GM23248 (cell line): ENCODE results near the gene FRS3. TPM values are rescaled to one million over a fixed set of nuclear protein-coding genes. Genes with fewer than 3 reads are reported as not detected.

Source experiments
- DNase-seq: peaks from one replicate; pipeline ENCODE4 v3.0.0-alpha.2; 2015
- H2AFZ ChIP-seq: fragments of 200-600 bp; sonication (generic); 2 replicates; pipeline ENCODE4 v1.6.1; 2016; ENCODE audit warnings: antibody characterized with exemption
- H3F3A ChIP-seq: fragments of 200-600 bp; sonication (generic); 2 replicates; pipeline ENCODE4 v1.6.1; 2016; ENCODE audit warnings: mild to moderate bottlenecking, antibody characterized with exemption, mixed run types; ENCODE audit not compliant: insufficient read depth
- H3K27ac ChIP-seq: fragments of 200-600 bp; sonication (generic); 2 replicates; pipeline ENCODE4 v1.5.1; 2016; ENCODE audit warnings: mild to moderate bottlenecking
- H3K27me3 ChIP-seq: fragments of 200-600 bp; sonication (generic); replicated peaks from 2 replicates; pipeline ENCODE4 v1.6.1; 2016; ENCODE audit warnings: mild to moderate bottlenecking; ENCODE audit not compliant: insufficient read depth
- H3K36me3 ChIP-seq: fragments of 200-600 bp; sonication (generic); 2 replicates; pipeline ENCODE4 v1.6.1; 2016; ENCODE audit warnings: low read depth, mild to moderate bottlenecking
- H3K4me1 ChIP-seq: fragments of 200-600 bp; sonication (generic); 2 replicates; pipeline ENCODE4 v1.6.1; 2016; ENCODE audit warnings: mild to moderate bottlenecking; ENCODE audit not compliant: insufficient read depth
- H3K4me2 ChIP-seq: fragments of 200-600 bp; sonication (generic); one replicate; pipeline ENCODE4 v1.6.1; 2016; ENCODE audit warnings: mild to moderate bottlenecking; ENCODE audit not compliant: unreplicated experiment
- H3K4me3 ChIP-seq: fragments of 200-600 bp; sonication (generic); 2 replicates; pipeline ENCODE4 v1.5.1; 2016; ENCODE audit warnings: mild to moderate bottlenecking
- H3K79me2 ChIP-seq: fragments of 200-600 bp; sonication (generic); 2 replicates; pipeline ENCODE4 v1.6.1; 2016; ENCODE audit warnings: mild to moderate bottlenecking; ENCODE audit not compliant: insufficient read depth
- H3K9ac ChIP-seq: fragments of 200-600 bp; sonication (generic); 2 replicates; pipeline ENCODE4 v1.6.1; 2016; ENCODE audit warnings: mild to moderate bottlenecking
- H3K9me2 ChIP-seq: fragments of 200-600 bp; sonication (generic); 2 replicates; pipeline ENCODE4 v1.6.1; 2016; ENCODE audit warnings: mixed run types, mild to moderate bottlenecking, moderate library complexity; ENCODE audit not compliant: insufficient read depth
- H3K9me3 ChIP-seq: fragments of 200-600 bp; sonication (generic); one replicate; pipeline ENCODE4 v1.6.1; 2017; ENCODE audit warnings: low read depth
- H4K20me1 ChIP-seq: fragments of 200-600 bp; sonication (generic); 2 replicates; pipeline ENCODE4 v1.6.0; 2016; ENCODE audit not compliant: insufficient read depth
- EZH2 ChIP-seq: fragments of 200-600 bp; sonication (generic); IDR thresholded peaks from 2 replicates; pipeline ENCODE4 v1.6.1; 2018; ENCODE audit warnings: antibody characterized with exemption, mild to moderate bottlenecking; ENCODE audit not compliant: insufficient read depth, poor library complexity, severe bottlenecking
- EZH2phosphoT487 ChIP-seq: fragments of 200-600 bp; sonication (generic); IDR thresholded peaks from 2 replicates; pipeline ENCODE4 v1.6.1; 2018; ENCODE audit warnings: antibody characterized with exemption, moderate library complexity, mild to moderate bottlenecking, low read depth; ENCODE audit not compliant: insufficient read depth
- WGBS, 2 experiments: methylation state at CpG; one replicate each; pipeline ENCODE4 v1.1.6; 2015 to 2017; ENCODE audit warnings: low lambda C conversion rate in 2 of 2, low coverage in 1 of 2; ENCODE audit errors: missing lambda C conversion rate in 2 of 2; 5-methylcytosine and 5-hydroxymethylcytosine counted together
- in situ Hi-C: fragments of 300-500 bp; cut with MboI; formaldehyde crosslinking; loops from 2 replicates; pipeline ENCODE4 v1.15.0; 2020
- polyA plus RNA-seq: library from polyadenylated mRNA; unstranded; fragments of >200 nt; fragmentation: Nextera tagmentation; extraction: Ambion mirVana; gene quantifications from 2 replicates; pipeline ENCODE4 v1.2.1, GENCODE V29; 2016
- total RNA-seq: library from RNA; depleted of rRNA; stranded (reverse); fragments of >200 nt; shearing (Covaris generic); gene quantifications from 2 replicates; pipeline ENCODE4 v1.2.3, GENCODE V29; 2014

FRS3 gene
- total and polyA plus RNA-seq, 2 experiments from 2014 or later: 2.5 to 3.4 TPM

DNA sequence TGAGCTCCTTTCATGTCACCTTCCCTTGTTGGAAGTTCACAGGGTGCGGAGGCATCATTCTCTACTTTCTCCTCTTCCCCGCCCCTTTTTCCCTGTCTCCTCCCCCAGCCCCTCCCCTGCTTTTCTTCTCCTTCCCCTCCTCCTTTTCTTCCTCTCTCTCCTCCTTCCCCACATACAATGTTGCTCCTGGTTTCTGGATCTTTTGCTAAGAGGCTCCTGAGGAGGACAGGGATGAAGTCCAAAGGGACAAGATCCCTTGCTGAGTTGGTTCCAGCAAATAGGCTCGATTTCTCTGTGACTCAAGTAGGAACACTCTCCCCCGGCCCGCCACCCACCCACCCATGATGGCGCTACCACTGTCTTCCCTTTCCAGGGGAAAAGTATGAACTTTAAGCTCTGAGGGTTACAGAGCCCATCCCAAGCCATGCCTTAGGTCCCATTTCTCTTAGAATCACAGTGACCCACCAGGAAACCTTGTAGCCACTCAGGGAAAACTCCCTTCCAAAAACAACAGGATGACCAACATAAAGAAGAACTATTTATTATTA is 43.4 kb downstream of the FRS3 start:
- WGBS, 2 experiments: 28 to 36% methylated on average over 4 to 6 of the region's 6 CpGs

DNA sequence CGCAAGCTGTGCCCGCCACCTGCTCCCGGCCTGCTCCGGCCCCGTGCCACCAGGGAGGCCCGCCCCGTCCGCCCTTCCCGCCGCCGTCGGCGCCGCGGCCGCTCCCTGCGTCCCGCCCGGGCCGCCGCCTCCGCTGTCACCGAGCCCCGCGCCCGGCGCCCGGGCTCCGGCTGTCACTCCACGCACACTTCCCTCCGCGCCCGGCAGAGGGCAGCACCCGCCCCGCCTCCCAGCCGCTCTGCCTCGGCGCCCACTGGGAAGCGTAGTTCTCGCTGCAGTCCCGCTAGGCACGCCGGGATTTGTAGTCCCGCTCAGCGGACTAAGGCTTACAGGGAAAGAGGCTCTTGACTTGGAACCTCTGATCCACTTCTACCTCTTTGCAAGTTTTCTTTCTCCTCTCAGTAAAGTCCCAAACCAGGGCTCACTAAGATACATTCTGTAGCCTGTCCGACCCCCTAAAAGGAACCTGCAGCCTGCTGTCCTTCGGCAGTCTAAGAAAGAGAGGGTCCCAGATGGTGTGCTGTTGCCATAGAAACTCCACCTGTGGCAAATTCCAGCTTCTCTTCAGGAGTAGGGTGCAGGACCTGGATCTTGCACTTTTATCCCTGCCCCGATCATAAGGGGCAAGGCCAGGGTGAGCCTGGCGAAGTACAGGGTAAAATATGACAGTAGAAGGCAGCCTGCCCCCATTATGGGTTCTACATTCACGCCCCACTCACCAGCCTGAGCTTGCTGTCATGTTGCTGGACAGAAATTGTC is 44.1 kb downstream of the FRS3 start, which contains the start of gene TFEB:
TSS of gene TFEB (minus strand) at position 182 of the 759 bp plus-strand sequence. CDS start 44,395 bp downstream, outside the sequence.
- peaks cover 7% of the 10 kb centered on the region; the same call in 1 of the 2 replicates for H3K79me2 ChIP-seq
- TF ChIP-seq EZH2 (no peak), EZH2phosphoT487 (no peak)
- H3K9me2 ChIP-seq: no peaks in the 10 kb centered on the region
- peak within 1 kb of the TSS; percentile 77 for H3K4me3 ChIP-seq
- H3K4me1 ChIP-seq: peaks cover 12% of the 10 kb centered on the region
- H3K36me3 ChIP-seq: no peaks in the 10 kb centered on the region
- 7 to 8% methylated on average over 18 to 26 of the region's 50 CpGs for WGBS, 2 experiments
- 0 out of 2 replicates have a peak, but pooled peaks cover 4% of the 10 kb centered on the region for H3F3A ChIP-seq
- peak within 1 kb of the TSS; percentile 82 for H2AFZ ChIP-seq
- peak; percentile 96 for DNase-seq
- H3K9ac ChIP-seq: peak within 1 kb of the TSS; percentile 70
- peak within 1 kb of the TSS; percentile 51; the same call in 1 of the 2 replicates for H3K27ac ChIP-seq
- H4K20me1 ChIP-seq: no peaks in the 10 kb centered on the region
- peak within 1 kb of the TSS; percentile 67 for H3K4me2 ChIP-seq
- in situ Hi-C loops: no loop called here
- H3K9me3 ChIP-seq: no peaks in the 10 kb centered on the region
- H3K27me3 ChIP-seq: no peaks in the 10 kb centered on the region

More for the DNA sequence above, 43.4 kb downstream of the FRS3 start:
- peaks cover 7% of the 10 kb centered on the region for H3K4me1 ChIP-seq
- peaks cover 7% of the 10 kb centered on the region; the same call in 1 of the 2 replicates for H3K79me2 ChIP-seq
- no peaks in the 10 kb centered on the region for H3K27me3 ChIP-seq
- H3K4me2 ChIP-seq: no peak overlapping the region
- no peak overlapping the region for H3K27ac ChIP-seq
- no peaks in the 10 kb centered on the region for H3K36me3 ChIP-seq
- H2AFZ ChIP-seq: peak overlapping the region; percentile 77
- in situ Hi-C loops: no loop called here
- no peaks in the 10 kb centered on the region for H4K20me1 ChIP-seq
- H3F3A ChIP-seq: 0 out of 2 replicates have a peak, but pooled peaks cover 4% of the 10 kb centered on the region
- no peaks in the 10 kb centered on the region for H3K9me3 ChIP-seq
- no peaks in the 10 kb centered on the region for H3K9me2 ChIP-seq
- TF ChIP-seq EZH2 (no peak), EZH2phosphoT487 (no peak)
- H3K4me3 ChIP-seq: no peak overlapping the region
- no peak overlapping the region for H3K9ac ChIP-seq
- DNase-seq: peak; percentile 27

DNA sequence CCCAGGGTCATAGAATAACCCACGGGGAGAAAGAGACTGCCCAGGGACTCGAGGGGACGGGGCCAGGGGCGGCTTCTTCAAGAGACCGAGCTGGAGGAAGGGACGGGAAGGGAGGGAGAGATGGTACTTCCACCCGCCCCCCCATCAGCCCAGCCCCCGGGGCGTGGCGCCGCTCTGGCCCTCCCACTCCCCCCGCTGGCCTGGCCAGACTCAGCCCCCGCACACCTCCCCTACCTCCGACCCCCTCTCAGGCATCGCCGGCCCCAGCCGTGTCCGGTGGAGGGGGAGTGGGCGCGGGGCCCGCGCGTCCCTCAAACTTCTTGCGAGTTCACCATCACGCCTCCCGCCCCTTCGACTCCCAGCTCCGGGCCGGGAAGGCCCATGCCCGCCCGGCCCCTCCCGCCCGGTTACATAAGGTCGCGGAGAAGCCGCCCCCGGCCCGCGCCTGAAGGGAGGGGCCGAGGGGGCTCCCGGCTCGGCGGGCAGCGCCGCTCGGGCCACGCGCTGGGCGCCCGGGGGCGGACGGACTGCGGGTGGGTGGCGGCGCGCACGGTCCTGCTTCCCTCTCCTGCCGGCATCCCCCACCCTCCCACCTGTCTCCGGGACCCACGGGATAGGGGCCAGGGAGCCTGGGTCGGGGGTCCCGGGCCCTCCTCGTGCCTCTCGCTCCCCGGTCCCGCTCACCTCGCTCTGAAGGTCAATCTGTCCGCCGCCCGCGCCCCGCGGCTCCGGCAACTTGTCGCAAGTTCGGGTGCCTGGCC is 44.9 kb downstream of the FRS3 start:
- peak overlapping the region; percentile 67 for H3K4me2 ChIP-seq
- peak overlapping the region; percentile 77 for H3K4me3 ChIP-seq
- H3K9me3 ChIP-seq: no peaks in the 10 kb centered on the region
- peaks cover 7% of the 10 kb centered on the region; the same call in 1 of the 2 replicates for H3K79me2 ChIP-seq
- 2% methylated on average over 33 of the region's 76 CpGs; no CpG with 5 or more reads in 1 of the 2 experiments for WGBS, 2 experiments
- 0 out of 2 replicates have a peak overlapping the region, but pooled peaks have one; percentile 51 for H3K27ac ChIP-seq
- H4K20me1 ChIP-seq: no peaks in the 10 kb centered on the region
- H3K9ac ChIP-seq: peak overlapping the region; percentile 70
- H3K9me2 ChIP-seq: no peaks in the 10 kb centered on the region
- H3K36me3 ChIP-seq: no peaks in the 10 kb centered on the region
- TF ChIP-seq EZH2: no peak
- no peak for TF ChIP-seq EZH2phosphoT487
- H3F3A ChIP-seq: 0 out of 2 replicates have a peak, but pooled peaks cover 4% of the 10 kb centered on the region
- peak; percentile 79 for DNase-seq
- H3K27me3 ChIP-seq: no peaks in the 10 kb centered on the region
- in situ Hi-C loops: no loop called here
- H3K4me1 ChIP-seq: peaks cover 14% of the 10 kb centered on the region
- peak overlapping the region; percentile 82 for H2AFZ ChIP-seq
